HG03442 (cell line): Measurements from ENCODE around the gene MARVELD2.
"Not testable (repeated sequence)": the region's sequence is repeated elsewhere in the genome, so short reads cannot be mapped to it uniquely, and the experiment has no call there.

Source experiments
- ATAC-seq: cut with Tn5 transposase; IDR thresholded peaks from one replicate; pipeline ENCODE4 v1.9.1; 2021; ENCODE audit warnings: mild to moderate bottlenecking, moderate library complexity; ENCODE audit not compliant: unreplicated experiment

MARVELD2 gene

DNA sequence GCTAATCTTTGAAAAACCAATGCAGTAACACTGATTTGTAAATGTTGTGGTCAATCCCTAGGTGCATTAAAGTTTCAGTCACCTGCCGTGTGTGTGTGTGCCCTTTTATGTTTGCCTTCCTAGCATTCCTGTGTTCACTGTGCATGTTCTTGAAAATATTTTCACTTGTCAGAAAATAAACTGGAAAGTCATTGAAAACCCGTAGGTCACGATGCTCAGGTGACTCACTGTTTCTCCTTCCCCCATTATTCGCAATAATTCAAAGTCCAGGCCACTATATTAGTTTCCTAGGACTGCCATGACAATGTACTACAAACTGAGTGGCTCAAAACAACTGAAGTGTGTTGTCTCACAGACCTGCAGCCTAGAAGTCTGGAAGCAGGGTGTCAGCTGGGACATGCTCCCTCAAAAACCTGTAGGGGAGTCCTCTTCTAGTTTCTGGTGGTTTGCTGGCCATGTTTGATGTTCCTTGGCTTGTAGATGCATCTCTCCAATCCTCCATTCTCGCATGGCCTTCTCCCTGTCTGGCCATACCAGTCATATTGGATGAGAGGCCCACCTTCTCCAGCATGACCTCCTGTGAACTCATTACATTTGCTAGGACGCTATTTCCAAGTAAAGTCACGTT, 29.3 kb downstream of the MARVELD2 start:
- ATAC-seq = no peak

GRCh38 chr5:69449511-69449910, 34.6 kb downstream of the MARVELD2 start:
- no peak for ATAC-seq

GRCh38 chr5:69450116-69450515, 35.2 kb downstream of the MARVELD2 start:
- no peak for ATAC-seq

DNA sequence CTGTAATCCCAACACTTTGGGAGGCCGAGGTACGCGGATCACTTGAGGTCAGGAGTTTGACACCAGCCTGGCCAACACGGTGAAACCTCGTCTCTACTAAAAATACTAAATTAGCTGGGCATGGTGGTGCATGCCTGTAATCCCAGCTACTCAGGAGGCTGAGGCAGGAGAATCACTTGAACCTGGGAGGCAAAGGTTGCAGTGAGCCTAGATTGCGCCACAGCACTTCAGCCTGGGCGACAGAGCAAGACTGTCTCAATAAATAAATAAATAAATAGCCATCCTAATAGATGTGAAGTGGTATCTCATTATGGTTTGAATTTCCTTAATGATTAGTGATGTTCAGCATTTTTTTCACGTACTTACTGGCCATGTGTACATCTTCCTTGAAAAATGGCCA, 35.6 kb downstream of the MARVELD2 start:
- ATAC-seq = not testable (repeated sequence)

DNA sequence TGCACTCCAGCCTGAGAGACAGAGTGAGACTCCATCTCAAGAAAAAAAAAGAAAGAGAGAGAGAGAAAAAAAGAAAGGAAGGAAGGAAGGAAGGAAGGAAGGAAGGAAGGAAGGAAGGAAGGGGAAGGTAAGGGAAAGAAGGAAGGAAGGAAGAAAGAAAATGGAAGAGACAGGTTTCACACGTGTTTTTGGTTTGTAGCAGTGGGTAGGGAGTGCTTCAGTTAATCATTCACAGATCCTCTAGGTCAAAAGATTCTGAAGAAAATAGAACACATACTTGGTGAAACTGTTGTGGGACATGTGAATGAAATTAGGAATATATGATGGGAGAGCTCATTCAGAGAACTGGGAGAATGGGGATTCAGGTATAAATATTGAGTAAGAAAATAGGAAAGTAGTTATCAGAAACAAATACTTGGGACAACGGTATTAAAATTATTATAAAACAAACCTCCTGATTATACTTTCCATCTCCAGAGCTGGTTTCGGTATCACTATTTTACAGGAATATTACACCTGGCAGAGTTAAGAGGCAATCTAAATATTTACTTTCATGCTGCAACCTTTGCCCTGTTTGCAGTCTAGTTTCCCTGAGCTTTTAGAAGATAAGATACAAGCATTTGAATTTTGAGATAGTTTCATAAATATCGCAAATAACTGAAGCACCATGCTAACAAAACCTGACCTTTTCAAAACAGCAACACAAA, 37.2 kb downstream of the MARVELD2 start:
- ATAC-seq = no peak

DNA sequence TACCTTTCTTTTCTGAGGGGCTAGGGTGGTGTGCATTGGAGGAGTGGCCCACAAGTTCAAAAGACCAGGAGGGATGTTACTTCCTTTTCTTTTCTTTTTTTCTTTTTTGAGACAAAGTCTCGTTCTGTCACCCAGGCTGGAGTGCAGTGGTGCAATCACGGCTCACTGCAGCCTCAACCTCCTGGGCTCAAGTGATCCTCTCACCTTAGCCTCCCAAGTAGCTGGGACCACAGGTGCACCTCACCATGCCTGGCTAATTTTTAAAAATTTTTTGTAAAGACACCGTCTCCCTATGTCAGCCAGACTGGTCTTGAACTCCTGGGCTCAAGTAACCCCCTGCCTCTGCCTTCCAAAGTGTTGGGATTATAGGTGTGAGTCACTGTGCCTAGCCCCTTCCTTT, 38.6 kb downstream of the MARVELD2 start:
- not testable (repeated sequence) for ATAC-seq

GRCh38 chr5:69454460-69455249, 39.7 kb downstream of the MARVELD2 start:
- no peak for ATAC-seq

DNA sequence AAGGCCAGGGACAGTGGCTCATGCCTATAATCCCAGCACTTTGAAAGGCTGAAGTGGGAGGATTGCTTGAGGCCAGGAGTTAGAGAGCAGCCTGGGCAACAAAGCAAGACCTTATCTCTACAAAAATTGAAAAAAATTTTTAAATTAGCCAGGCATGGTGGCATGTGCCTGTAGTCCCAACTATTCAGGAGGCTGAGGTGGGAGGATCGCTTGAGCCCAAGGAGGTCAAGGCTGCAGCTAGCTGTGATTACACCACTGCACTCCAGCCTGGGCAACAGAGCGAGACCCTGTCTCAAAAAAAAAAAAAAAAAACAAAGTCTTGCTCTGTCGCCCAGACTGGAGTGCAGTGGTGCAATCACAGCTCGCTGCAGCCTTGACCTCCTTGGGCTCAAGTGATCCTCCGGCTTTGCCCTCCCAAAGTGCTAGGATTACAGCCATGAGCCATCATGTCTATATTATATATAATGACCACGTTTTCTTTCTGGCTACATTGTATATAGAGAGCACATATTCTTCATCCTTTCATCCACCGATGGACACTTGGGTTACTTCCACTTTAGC, 40.6 kb downstream of the MARVELD2 start:
- not testable (repeated sequence) for ATAC-seq

DNA sequence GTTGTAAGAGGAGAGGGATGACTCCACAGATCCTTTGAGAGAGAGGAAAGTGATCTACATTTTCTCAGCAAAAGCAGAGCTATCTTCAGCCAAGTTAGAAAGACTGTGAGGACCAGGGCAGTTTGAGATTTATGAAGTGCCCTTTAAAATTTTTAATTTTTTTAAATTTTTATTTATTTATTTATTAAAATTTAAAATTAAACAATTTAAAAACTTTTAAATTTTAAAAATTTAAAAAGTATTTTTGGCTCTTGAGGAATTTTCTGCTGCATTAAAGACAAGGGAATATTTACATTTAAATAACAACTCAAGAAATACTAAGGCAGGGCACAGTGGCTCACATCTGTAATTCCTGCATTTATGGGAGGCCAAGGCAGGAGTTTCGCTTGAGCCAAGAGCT, 47.3 kb downstream of the MARVELD2 start:
- ATAC-seq = no peak

GRCh38 chr5:69466375-69466774, 51.5 kb downstream of the MARVELD2 start:
- ATAC-seq = not testable (repeated sequence)

GRCh38 chr5:69467442-69468225, 52.7 kb downstream of the MARVELD2 start:
- peak; percentile 95 for ATAC-seq

DNA sequence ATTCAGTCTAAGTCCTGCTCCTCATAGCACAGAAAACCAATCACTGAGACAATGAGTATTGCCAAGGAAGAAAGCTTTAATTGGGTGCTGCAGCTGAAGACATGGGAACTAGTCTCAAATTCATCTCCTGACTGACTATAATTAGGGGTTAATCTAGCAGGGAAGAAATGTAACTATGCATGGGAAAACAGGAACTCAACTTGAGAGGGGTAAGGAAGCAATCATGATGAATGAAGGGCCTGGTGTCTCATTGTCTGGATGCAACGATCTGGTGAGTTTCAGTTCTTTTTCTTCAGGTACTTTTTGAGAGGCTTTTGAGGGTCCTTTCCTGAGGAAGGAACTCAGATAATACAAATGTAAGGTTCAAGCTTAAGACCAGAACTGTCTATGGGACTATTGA, 53.7 kb downstream of the MARVELD2 start:
- no peak for ATAC-seq

DNA sequence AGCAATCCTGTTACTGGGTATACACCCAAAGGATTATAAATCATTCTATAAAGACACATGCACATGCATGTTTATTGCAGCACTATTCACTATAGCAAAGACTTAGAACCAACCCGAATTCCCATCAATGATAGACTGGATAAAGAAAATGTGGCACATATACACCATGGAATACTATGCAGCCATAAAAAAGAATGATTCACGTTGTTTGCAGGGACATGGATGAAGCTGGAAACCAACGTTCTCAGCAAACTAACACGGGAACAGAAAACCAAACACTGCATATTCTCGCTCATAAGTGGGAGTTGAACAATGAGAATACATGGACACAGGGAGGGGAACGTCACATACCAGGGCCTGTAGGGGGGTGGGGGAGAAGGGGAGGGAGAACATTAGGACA, 56.6 kb downstream of the MARVELD2 start:
- not testable (repeated sequence) for ATAC-seq

DNA sequence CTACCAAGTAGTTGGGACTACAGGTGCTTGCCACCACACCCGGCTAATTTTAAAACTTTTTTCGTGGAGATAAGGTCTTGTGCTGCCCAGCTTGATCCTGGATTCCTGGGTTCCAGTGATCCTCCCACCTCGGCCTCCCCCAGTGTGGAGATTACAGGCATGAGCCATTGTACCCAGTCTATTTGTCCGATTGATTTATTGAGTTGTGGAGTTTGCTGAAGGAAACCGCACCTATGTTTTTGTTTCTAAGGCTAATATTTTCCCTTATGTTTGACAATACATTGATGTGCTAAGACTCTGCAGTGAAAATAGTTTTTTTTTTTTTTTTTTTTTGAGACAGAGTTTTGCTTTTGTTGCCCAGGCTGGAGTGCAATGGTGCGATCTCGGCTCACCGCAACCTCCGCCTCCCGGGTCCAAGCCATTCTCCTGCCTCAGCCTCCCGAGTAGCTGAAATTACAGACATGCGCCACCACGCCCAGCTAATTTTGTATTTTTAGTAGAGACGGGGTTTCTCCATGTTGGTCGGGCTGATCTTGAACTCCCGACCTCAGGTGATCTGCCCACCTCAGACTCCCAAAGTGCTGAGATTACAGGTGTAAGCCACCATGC, 57.7 kb downstream of the MARVELD2 start:
- ATAC-seq = not testable (repeated sequence)

GRCh38 chr5:69477170-69477569, 62.3 kb downstream of the MARVELD2 start:
- ATAC-seq = no peak

GRCh38 chr5:69478296-69478695, 63.4 kb downstream of the MARVELD2 start:
- not testable (repeated sequence) for ATAC-seq

DNA sequence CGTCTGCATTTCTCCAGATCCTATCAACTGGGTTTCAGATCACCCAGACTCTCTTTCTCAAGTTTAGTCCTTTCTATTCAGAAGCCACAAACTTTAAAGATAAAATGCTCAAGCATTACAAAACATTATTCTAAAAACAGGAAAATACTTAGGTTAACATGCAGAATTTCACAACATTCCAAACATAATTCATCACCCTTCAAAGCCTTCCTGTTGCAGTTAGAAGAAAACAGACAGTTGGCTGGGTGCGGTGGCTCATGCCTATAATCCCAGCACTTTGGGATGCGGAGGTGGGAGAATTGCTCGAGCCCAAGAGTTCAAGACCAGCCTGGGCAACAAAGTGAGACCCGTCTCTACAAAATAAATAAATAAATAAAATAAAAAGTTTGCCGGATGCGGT, 70.0 kb downstream of the MARVELD2 start:
- no peak for ATAC-seq

DNA sequence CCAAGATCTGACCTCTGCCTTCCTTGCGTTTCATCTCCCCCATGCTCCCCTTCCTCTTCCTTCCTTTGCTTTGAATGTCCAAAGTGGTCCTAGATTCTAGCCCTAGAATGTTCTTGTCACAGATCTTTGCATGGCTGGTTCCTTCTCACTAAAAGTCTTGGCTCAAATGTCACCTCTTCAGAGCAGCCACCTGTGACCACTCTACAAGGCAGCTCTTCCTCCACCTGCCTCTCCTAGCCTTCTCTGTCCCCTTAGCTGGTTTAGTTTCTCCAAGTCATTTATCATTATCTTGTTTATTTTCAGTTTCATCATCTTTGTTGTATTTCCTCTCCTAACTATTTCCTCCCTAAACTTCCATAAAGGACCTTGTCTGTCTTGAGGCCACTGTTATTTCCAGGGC, 70.6 kb downstream of the MARVELD2 start:
- no peak for ATAC-seq

DNA sequence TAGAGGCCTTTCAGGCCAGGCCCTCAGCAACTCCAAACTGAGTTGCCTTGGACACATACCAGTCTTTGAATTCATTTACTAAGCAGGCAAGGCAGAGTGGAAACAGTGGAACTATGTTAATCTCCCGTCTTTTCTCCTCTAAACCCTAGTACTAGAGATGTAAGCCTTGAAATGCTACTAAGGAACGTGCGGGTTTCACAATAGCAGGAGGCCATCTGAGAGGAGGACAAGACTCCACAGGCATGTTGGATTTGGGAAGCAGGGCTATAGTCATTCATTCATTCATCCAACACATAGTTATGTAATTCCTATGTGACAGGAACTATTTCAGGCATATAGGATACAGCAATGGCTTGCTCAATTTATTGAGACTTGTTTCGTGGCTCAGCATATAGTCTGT, 74.3 kb downstream of the MARVELD2 start:
- no peak for ATAC-seq

DNA sequence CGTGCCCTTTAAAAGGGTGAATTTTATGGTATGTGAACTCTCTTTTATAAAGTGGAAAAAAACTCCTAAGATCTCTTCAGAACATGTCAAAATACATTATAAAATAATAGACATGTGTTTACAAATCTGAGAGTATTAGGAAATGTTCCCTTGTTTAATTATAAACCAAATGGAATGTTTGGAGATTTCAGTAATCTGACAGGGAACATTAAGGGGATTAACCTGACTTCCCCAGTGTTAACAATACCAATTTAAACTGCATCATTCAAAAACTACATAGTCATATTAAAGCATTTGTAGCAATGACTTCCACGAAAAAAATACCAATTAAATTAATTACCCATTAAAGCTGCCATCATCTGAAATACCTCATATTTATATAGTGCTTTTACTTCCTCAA, 76.1 kb downstream of the MARVELD2 start:
- ATAC-seq = no peak
